ENCODE results near the gene TMEM181.

DNA sequence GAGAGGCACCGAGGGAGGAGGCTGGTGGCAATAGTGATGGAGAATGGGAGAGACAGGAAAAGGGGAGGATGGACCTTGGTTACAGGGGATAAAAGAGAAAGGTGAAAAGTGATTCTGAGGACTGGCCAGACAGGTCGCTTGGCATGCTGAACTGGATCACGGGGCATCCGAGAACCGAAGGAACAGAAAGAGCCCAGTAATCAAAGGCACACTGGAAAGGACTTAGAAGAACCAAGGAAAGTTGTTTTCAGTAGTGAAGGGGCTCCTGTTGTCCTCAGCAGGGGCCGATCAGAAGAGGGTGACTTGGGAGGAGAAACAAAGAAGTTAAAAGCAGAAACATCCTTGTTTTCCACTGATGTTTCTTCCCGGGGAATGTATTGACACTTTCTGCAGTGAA, 108.8 kb downstream of the TMEM181 start:
- no peak for TF ChIP-seq POLR2A (IDR thresholded peaks at IDR 0.05)
- TF ChIP-seq, protein P1, sequence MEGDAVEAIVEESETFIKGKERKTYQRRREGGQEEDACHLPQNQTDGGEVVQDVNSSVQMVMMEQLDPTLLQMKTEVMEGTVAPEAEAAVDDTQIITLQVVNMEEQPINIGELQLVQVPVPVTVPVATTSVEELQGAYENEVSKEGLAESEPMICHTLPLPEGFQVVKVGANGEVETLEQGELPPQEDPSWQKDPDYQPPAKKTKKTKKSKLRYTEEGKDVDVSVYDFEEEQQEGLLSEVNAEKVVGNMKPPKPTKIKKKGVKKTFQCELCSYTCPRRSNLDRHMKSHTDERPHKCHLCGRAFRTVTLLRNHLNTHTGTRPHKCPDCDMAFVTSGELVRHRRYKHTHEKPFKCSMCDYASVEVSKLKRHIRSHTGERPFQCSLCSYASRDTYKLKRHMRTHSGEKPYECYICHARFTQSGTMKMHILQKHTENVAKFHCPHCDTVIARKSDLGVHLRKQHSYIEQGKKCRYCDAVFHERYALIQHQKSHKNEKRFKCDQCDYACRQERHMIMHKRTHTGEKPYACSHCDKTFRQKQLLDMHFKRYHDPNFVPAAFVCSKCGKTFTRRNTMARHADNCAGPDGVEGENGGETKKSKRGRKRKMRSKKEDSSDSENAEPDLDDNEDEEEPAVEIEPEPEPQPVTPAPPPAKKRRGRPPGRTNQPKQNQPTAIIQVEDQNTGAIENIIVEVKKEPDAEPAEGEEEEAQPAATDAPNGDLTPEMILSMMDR (IDR thresholded peaks at IDR 0.05), result no peak
